GM19452 (cell line): ENCODE data around the gene LIN7A.

ENCODE experiments used
- ATAC-seq: cut with Tn5 transposase; IDR thresholded peaks from one replicate; pipeline ENCODE4 v1.9.1; 2021; ENCODE audit not compliant: unreplicated experiment

LIN7A gene, protein sequence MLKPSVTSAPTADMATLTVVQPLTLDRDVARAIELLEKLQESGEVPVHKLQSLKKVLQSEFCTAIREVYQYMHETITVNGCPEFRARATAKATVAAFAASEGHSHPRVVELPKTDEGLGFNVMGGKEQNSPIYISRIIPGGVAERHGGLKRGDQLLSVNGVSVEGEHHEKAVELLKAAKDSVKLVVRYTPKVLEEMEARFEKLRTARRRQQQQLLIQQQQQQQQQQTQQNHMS

DNA sequence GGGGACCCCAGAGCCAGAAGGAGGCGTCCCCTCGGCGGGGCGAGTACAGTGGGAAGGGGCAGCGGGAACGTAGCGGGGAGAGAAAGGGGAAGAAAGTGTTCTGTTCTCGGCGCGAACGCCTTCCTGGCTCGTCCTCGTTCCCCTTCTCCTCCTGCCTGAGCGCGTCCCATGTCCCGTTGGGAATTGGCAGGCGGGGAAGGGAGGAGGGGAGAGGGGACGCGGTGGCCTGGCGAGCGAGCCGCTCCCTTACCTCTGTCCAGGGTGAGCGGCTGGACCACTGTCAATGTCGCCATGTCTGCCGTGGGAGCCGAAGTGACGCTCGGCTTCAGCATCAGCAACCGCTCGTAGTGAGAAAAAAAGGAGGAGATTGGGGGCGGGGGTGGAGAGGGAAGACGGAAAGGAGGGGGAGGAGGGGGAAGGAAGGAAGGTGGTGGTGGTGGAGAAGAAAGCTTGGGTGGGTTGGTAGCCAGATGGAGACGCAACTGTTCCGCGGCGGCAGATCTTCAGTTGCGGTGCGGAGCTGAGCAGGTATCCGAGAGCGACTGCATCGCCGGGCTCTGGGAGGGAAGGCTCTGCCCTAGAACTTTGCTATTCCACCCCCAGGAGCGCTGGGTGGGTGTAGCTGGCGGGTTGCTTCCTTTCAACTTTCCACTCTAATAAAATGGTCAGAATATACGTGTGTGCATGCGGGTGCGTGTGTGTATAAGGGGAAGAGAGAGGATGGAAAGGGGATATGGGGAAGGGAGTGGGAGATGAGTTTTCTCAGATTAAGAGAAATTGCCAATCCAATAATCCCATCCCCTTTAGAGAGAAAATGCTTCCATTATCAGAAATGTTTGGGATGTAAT is at the start of gene LIN7A:
Gene LIN7A, minus strand, starts transcription at position 544 of the 848 bp plus-strand sequence. Its CDS starts 212 bp downstream, at position 332.
- peak; percentile 10 for ATAC-seq

DNA sequence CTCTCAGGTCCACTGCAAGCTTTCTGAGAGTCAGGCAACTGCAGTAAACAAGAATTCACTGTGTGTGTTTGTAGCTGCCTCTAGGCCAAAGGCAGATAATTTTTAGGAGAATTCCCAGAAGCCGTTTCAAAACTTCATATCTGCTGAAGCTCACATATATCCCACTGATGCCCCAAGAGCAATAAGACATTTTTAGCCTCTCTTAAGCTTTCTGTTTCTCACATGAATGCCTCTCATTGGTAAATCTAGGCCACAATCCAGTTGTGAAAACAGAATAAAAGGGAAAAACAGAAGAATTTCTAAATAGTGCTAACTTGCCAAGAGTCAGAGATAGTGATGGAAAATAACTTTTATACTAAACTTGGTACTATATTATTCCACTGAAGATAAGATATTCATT is 48.5 kb upstream of the LIN7A start:
- no peak for ATAC-seq

DNA sequence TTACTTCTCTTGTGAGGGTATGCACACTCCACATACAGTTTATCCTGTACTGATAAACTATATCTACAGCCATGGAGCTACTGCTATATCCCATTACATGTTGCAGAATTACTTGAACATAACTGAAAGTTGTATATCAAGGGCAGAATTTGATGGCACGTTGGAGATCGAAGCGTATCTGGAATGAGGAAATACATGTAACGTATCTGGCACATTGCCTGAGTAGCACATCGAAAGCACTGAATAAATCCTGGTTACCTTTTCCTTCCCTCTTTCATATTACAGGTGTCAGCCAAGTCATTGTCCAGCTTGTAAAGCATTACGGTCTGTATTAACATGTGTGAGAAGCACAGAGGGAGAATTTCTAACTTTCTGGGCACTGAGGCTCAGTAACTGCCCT is 42.1 kb upstream of the LIN7A start:
- ATAC-seq, result no peak

DNA sequence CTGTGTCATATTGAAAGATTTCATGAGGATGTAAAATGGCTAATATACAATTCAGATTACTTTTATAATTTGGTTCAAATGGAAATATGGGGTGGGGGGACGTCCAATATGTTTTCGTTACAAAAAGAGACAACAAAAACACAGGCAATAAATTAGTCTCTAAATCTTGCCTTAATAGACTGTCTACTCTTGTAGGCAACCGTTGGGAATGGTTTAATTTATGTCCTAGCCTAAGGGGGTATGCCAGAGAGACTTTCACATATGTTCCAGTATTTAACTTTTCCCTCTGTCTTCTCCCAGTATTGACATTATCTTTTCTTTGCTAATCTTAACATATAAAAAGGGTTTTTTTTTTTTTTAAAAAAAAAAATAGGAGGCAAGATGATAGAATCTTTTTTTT is 41.5 kb upstream of the LIN7A start:
- no peak for ATAC-seq

DNA sequence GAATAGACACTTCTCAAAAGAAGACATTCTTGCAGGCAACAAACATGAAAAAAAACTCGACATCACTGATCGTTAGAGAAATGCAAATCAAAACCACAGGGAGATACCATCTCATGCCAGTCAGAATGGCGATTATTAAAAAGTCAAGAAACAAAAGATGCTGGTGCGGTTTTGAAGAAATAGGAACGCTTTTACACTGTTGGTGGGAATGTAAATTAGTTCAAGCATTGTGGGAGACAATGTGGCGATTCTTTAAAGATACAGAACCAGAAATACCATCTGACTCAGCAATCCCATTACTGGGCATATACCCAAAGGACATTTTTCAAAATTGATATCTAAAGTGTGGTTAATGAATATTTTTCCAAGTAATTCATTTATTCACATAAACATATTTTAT is 39.6 kb upstream of the LIN7A start:
- no peak for ATAC-seq

DNA sequence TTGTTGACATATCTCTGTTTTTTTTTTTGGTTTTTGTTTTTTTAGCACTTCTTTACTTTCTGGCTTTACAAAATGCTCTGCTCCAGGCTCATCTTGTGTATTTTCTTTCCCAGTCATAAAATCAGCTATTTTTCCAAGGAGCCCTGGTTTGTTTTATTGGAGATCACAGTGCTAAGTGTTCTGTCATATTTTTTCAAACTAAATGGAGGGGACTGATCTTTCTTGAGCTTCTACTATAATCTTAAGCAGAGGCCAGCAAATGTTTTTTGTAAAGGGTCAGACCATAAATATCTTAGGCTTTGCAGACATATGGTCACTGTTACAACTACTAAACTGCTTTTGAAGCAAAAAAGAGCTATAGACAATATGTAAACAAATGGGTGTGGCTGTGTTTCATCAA is 30.6 kb upstream of the LIN7A start:
- ATAC-seq, result no peak

DNA sequence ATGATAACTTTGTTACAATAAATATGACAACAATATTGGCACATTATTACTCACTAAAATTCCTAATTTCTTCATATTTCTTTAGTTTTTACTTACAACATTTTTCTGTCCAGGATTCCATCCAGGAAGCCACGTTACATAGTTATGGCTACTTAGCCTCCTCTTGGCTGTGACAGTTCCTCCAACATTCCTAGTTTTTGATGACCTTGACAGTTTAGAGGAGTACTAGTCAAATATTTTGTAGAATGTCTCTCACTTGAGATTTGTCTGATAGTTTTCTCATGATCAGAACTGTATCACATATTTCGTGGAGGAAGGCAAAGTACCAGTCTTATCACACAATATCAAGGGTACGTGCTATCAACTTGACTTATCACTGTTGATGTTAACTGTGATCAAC is 29.8 kb upstream of the LIN7A start:
- no peak for ATAC-seq

DNA sequence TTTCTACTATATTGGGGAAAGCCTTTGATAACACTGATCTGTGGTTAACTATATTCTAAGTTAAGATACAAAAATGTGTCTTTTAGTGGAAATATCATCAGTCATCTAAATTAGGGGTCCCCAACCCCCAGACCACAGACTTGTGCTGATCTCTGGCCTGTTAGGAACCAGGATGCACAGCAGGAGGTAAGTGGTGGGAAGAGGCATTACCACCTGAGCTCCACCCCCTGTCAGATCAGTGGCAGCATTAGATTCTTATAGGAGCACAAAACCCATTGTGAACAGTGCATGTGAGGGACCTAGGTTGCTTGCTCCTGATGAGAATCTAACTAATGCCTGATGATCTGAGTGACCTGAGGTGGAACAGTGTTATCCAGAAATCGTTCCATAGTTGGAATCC is 28.3 kb upstream of the LIN7A start:
- no peak for ATAC-seq

DNA sequence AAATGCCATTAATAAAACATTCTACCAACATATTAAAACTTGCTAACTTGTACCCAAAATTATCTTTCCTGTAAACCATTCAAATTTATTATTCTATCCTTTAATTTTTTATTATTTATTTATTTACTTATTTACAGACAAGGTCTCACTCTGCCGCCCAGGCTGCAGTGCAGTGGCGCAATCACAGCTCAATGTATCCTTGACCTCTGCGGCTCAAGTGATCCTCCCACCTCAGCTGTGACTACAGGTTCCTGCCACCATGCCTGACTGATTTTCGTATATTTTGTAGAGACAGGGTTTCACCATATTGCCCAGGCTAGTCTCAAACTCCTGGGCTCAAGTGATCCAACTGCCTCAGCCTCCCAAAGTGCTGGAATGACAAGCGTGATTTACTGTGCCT is 20.4 kb upstream of the LIN7A start:
- ATAC-seq, result no peak

DNA sequence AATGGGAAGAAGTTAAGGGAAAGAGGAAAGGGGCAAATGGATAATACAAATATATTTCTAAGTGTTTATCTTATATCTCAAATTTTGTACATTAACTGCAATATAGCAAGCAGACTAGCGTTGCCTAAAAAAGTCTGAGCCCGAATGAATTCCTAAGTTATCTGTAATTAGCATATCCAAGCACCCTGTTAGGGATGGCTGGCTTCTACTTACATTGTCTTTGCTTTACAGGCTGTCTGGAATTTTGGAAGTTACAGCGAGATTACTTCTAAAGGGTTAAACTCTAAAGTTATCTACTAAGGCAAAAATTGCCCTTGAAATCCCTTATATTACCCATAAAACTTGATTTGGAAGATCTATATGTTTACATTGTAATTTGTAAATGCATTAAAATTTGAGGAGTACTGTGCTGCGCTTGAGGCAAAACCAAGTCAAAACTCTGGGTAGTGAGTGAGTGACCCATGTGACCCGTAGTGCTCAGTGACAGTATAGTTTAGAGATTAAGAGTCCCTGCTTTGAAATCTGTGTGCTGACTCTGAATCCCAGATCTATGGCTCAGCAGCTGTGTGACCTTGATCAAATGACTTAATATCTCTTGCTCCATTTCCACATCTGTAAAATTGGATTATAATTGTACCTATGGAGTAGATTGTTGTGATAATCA is 17.3 kb upstream of the LIN7A start:
- ATAC-seq, result no peak

DNA sequence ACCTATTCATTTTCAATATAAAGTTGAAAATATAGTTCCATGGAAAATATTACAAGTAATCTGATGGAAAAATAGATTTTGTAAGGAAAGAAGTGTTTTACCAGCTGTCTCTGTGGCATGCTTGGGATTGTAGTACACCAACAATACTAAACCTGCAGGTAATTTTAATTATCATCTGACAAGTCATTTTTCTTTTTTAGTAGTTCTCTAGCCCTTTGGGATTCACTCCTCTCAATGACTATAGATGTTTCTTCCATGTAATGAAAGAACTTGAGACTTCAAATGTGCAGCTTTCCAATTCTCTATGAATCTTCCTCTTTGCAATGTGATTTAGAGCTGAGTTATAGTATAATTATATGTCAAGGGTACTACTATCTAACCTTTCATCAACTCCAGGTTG is 14.7 kb upstream of the LIN7A start:
- ATAC-seq, result no peak

DNA sequence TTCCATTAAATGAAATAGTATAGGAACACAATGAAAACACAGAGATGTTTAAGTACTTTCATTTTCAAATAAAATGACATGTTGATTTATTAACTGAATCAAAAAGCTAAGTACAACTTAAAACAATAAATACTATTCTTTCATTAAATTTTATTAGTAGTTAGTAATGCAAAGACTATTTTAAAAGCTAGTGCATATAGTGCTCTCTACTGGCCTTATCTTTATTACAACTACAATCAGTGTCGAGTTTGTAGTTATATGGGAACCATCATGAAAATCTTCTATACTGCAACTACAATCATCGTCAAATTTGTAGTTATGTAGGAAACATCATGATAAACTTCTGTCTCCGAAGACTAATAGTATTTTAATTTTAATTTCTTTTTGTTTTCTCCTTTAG is 8.9 kb upstream of the LIN7A start:
- no peak for ATAC-seq

DNA sequence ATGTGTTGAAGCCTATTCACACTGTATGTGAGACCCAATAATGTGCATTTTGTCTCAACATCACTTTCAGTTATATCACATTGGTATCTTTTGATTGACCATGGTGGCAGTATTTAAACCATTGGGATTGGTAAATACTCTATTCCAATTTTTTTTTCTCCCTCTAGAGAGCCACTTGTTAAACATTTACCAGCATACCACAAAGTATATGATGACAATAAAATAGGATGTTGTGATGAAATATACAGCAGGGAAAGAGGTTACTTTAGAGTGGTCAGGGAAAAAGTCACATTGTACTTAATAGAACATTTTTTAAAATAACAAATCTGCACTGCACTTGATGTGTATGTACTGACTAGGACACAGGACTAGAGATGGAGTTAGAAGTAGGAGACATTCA is 5.6 kb upstream of the LIN7A start:
- no peak for ATAC-seq

DNA sequence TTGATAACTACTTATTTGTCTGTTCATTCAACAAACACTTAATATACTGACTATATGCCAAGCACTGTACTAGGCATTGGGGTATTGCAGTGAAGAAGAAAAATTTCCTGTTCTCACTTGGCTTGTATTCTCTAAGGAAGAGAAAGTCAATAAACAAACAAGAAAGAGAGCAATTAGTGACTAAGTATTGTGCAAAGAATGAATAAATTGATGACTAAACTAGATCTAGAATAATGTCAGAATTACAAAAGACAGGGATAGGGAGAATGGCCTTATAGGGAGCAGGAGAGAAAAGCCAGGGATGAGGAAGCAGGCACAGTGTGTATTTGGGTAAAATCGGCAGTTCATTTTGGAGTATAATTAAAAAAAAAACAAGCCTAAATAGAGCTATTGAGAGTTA is 4.2 kb upstream of the LIN7A start:
- ATAC-seq, result no peak

DNA sequence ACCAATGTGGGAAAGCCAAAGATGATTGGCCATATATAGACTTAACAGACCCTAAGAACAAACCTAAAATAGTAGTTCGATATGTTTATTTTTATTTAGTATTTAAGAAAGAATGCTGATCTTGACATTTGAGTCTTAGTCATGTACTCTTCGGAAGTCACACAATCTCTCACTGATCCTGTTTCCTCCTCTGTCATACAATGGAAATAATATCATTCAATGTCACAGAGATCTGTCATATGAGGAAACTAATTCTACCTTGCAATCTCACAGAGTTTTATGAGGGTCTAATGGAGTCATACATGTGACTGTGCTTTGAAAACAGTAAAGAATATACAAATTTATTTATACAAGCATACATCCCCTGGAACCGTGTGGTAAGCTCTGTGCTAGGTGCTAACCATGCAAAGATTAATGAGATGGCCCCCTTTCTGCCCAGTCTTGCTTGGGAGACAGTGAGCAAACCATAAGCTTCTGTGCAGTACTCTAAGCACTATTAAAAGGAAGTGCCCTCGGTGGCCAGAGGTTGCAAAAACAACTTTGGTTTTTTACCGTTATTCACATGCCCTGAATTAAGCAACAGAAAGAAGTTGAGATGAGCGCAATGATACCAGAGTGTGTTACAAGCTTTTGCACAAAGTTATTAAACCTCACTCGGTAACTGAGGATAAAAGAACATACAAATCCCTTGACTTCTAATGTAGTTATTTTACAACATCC is 1.7 kb upstream of the LIN7A start:
- no peak for ATAC-seq

DNA sequence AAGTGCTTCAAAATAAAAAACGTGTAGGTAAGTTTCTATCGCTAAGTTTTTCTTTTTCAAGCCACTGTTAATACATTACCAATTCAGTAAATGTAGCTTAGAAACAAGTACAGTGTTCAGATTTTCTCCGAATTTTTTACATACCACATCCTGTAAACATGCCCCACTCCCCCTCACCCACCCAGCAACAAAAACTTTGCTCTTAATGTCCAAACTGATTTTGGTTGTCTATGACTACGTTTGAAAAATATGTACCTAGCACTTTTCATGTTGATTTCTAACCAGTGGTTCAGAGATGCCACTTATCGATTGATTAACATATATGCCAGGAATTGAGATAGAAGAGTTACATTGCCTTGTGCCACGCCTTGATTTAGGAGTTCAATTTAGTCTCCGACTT is 663 bp upstream of the LIN7A start:
- ATAC-seq, result no peak

DNA sequence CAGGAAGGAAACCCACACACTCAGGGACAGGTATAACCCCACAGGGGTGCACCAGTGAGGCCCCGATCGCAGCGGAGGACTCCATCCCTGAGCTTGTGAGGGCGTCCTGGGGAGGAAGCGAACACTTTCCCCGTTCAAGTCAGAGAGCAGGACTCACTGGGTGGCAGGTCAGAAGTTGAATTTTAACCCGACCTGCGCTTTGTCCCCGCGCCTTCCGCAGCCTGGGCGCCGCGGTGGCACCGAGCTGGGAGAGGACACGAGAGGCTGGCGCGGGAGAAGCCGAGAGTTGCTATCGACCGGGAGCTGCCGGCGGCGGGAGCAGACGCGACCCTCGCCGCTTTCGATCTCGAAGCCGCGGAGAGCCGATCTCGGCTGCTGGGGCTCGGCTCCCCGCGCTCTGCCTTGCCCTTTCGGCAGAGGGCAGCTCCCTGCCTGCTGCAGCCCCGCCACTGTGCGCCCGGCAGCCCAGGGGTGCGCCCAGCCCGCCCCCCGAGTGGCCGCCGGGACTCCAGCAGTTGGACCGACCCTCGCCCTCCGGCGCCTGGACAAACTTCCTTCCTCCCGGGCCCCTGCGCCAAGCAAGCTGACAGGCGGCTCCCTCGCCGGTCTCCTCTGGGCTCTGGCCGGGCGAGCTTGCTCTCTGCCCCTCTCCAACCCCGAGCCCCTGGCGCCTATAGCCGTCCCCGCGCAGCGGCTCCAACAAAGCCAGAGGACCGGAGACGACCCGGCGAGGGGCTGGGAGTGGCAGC is 918 bp downstream of the LIN7A start:
- ATAC-seq, result peak; percentile 55

DNA sequence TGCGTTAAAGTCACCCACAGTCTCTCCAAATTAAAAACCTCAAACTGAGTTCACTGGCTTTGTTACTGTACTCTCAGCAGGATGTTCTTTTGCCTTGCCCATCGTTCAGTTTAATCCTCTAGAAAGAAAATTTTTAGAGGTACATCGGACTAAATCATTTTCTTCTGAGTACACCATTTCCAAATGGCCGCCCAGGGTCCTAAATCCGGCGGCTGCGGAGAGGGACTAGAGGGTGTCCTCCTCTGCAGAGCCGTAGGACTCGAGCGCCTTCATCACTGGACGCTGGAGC is 1.4 kb downstream of the LIN7A start:
- ATAC-seq, result no peak

DNA sequence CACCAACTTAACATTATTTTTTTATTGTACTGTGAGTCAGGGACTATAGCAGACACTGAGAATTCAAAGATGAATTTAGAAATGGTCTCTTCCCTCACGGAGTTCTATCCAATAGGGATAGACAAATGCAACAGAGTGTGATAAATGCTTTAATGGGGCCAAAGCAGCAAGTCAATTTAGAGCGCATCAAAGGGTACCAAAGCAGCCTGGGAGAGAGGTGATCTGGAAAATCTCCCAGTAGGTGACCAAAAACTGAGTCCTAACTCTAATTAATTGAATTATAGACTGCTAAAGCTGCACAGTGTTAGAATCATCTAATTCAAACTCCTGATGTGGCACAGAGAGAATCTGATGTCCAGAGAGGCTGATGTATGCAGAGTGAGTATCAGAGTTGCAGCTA is 2.6 kb downstream of the LIN7A start:
- ATAC-seq, result no peak

DNA sequence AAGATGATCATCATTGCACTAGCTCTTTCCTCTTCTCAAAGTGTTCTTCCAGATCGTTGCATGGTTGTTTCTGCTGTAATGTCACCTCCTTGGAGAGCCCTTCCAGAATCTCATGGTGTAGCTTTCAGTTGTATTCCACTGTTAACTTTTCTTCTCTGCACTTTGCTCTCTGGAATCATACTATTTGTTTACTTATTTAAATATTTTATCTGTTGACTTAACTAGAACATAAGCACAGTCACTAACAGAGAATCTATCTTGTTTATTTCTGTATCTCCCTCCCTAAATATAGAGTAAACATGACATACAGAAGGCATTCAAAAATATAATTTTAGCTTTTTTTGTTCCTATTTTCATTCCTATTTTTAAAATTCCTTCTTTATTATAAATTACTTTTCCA is 11.8 kb downstream of the LIN7A start:
- ATAC-seq, result no peak

DNA sequence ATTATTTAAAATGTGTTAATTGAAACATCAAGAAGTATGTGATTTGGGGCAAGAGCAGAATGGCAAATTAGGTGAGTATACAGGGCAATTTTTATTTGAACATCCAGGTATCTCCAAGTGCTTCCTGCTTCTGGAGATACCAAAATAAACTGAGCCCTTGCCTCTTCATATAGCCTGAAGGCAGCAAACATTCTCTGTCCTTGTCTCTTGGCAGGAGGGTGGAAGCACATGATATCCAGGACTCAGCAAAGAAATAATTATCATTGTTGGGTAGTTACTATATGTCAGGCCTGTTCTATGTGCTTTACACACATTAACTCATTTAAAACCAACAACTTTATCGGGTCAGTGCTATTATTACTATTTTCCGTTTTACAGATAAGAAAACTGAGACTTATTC is 12.5 kb downstream of the LIN7A start:
- ATAC-seq, result no peak
